Activated CD4-positive, alpha-beta T cell treated with anti-CD3 and anti-CD28 coated beads, Interleukin-2, amount 50 U/mL, for 1 hour (primary cell): ENCODE data around the gene MAML3.

ENCODE experiments used
- DNase-seq: peaks from one replicate; pipeline ENCODE4 v3.0.0-alpha.2; 2020

The MAML3 gene

DNA sequence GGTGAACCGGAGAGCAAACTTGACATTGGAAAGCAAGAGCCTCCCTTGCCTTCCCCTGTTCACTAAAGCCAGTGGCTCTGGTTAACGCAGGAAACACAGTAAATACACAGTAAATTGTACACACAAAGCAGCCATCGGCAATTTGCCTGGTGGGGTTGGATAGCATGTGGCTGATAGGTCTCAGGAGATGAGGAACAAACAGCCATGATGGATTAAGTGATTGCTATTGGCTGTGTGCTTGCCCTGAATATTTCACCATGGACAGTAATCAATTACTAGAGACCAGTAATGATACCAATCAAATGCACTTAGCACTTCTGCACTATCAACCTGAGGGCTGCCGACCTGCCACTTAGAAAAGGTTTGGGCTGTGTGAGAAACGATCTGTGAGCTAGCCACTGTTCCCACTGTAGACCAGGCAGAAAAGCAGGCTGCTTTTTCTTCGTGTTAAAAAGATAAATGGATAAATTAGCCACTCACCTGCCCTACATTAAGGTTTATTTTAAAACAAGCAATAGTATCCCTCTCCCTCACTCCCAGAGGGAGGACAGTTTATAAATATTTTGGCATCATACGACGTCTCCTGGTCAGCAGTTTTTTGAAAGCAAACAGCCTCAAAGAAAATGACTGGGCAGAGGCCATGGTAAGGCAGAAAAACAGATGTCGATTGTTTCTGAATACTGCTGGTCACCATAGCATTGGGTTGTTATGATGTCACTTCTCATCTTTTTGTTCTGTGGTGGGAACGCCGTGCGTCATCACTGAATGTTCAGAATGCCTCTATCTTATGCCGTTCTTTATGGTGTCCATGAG lies 167.1 kb downstream of the MAML3 start:
- no peak for DNase-seq

- DNase-seq: no peak
Observed at GRCh38 chr4:139986106-139986505, 167.9 kb downstream of the MAML3 start.

- DNase-seq: no peak
Observed at GRCh38 chr4:139985401-139985800, 168.6 kb downstream of the MAML3 start.

GRCh38 chr4:139984471-139984870 lies 169.5 kb downstream of the MAML3 start:
- no peak for DNase-seq

GRCh38 chr4:139978692-139979091 lies 175.3 kb downstream of the MAML3 start:
- DNase-seq: no peak

GRCh38 chr4:139977838-139978609 lies 176.0 kb downstream of the MAML3 start:
- DNase-seq: no peak

- DNase-seq: no peak
Observed at GRCh38 chr4:139975830-139976272, 178.1 kb downstream of the MAML3 start.

DNA sequence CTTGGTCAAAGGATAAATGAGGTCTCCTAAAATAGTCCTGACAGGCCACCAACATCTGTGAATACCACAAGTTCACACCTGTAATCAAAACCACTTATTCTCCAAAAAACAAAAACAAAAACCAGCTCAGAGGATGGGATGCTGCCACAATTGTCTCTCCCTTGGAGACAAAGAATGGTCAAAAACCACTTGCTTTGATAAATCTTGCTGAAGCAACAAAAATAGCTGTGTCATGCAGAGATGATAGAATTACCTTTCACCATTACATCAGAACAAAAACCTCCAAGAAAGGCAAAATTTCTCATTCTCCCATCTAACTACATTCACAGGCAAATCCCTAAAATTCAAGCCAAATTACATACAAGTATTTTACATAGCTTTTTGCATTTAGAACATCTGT lies 180.4 kb downstream of the MAML3 start:
- DNase-seq: no peak

DNA sequence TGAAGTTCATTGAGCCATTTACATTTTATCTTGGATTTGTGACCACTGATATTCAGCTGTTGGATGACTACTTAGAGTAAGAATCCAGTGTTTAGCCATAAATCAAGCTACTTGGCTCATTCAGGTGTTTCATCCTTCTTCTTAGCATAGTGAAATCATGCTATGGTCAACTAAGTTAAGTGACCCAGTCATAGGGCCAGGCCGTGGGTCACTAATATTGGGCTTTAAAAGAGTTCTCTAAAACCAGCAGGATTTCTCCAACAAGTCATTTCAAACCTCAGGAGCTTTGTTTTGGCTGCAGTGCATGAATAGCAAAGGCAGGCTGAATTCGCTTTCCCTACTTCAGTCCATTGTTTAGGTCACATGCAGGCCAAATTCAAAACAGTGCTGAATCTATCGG lies 181.0 kb downstream of the MAML3 start:
- no peak for DNase-seq

DNA sequence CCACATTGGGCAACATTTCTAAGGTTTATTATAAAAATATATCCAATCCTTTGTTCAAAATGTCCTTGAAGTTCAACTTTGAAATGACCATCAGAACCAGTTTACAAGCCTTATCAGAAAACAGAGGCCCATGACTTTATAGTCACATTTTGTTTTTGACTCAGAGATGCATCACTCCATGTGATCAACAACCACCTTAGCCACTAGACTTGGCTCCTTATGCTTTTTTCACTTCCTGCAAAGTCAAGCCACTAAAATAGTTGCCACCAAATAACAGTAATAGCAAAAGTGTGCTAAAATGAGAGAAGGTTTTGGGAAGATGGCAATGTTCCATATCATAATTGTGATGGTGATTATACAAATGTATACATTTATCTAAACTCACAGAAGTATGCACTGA lies 181.7 kb downstream of the MAML3 start:
- DNase-seq: no peak

GRCh38 chr4:139971111-139971510 lies 182.9 kb downstream of the MAML3 start:
- no peak for DNase-seq

GRCh38 chr4:139969635-139970266 lies 184.2 kb downstream of the MAML3 start:
- no peak for DNase-seq

GRCh38 chr4:139968831-139969230 lies 185.2 kb downstream of the MAML3 start:
- no peak for DNase-seq

DNA sequence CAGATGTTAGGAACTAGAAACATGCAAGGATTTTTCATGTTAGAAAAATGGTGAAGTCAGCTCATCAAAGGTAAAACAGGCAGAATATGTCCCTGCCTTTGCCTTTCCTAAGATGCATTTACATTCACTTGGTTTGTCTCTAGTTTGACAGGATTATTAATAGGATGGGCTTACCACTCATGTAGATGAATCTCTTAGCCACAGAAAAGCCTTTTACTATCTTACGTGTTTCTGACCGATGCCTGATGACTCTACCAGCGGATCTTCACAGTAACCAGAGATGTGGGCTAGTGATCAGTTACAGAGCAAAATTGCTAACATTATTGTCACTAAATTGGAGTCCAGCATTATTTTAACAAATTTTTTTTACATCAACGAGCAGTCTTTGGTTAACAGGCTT lies 187.6 kb downstream of the MAML3 start:
- DNase-seq: no peak

- DNase-seq: no peak
Observed at GRCh38 chr4:139965789-139966188, 188.2 kb downstream of the MAML3 start.

DNA sequence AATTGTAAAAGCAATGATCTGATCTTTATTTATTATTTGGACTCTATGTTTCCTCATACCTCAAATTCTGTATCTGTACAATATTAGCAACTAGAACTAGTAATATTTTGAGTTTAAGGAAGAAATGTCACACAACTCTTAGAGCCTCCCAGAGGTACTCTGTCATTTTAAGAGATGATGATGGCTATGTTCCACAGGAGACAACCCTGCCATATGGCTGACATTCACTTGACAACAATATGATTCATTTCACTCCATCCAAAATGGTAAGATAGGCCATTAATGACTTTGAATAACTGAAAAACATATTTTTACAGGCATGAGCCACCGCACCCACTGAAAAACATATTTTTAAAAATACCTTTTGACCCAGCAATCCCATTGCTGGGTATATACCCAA lies 190.3 kb downstream of the MAML3 start:
- no peak for DNase-seq

DNA sequence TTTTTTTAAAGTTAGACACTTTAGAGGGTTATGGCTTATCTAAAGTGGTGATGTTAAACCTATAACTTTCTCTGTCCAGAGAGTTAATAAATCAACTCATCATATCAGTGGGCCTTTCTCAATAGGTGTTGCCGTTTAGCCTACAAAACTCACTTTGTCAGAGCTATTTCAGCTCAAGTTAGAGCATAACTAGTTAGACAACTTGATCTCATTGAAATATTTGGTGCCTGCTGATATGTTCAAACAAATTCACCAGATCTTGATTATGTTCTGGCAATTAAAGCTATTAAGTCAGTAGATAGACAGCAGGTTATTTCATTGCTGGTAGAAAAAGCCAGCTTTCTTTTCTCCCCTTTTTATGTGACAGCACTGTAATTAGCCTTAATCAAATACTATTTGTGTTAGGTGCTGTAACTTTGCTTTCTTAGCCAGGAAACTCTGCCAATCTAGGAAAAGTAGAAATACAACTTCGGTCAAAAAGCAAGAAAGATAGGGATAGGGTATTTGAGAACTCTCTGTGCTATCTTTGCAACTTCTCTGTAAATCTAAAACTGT lies 191.8 kb downstream of the MAML3 start:
- no peak for DNase-seq

GRCh38 chr4:139961344-139961946 lies 192.5 kb downstream of the MAML3 start:
- no peak for DNase-seq

GRCh38 chr4:139959396-139959795 lies 194.6 kb downstream of the MAML3 start:
- no peak for DNase-seq

DNA sequence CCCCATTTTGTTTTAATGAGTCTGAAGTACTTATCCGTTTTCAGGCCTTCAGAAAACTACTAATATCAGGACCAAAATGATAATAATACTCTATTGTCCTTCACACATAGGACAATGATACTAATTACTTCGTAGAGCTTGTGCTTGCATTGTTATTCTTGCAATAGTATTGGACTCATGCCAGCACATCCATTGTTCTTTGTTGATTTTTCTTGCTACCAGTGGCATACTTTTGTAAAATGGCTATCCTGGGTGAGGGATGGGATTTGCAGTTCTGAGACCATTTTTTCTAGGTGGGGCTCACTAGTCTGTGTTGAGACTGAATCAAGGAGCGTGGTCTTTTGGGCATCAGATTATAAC lies 195.3 kb downstream of the MAML3 start:
- no peak for DNase-seq

GRCh38 chr4:139957986-139958738 lies 195.8 kb downstream of the MAML3 start:
- no peak for DNase-seq

GRCh38 chr4:139957065-139957464 lies 196.9 kb downstream of the MAML3 start:
- no peak for DNase-seq
